Activated naive CD8-positive, alpha-beta T cell (primary cell): ENCODE data around the gene PGS1.

ENCODE experiments used
- H3K27ac Mint-ChIP-seq: one replicate; pipeline ENCODE4 v1.8.0; 2021; ENCODE audit warnings: mixed read lengths
- H3K27me3 Mint-ChIP-seq: one replicate; pipeline ENCODE4 v1.8.0; 2021; ENCODE audit warnings: mixed read lengths
- H3K36me3 Mint-ChIP-seq: one replicate; pipeline ENCODE4 v1.8.0; 2021; ENCODE audit warnings: mixed read lengths
- H3K4me1 Mint-ChIP-seq: one replicate; pipeline ENCODE4 v1.8.0; 2021; ENCODE audit warnings: low read depth, mixed read lengths
- H3K4me3 Mint-ChIP-seq: one replicate; pipeline ENCODE4 v1.8.0; 2021; ENCODE audit warnings: mild to moderate bottlenecking, mixed read lengths
- H3K9me3 Mint-ChIP-seq: one replicate; pipeline ENCODE4 v1.8.0; 2021; ENCODE audit warnings: low read depth, mixed read lengths

The PGS1 gene

DNA sequence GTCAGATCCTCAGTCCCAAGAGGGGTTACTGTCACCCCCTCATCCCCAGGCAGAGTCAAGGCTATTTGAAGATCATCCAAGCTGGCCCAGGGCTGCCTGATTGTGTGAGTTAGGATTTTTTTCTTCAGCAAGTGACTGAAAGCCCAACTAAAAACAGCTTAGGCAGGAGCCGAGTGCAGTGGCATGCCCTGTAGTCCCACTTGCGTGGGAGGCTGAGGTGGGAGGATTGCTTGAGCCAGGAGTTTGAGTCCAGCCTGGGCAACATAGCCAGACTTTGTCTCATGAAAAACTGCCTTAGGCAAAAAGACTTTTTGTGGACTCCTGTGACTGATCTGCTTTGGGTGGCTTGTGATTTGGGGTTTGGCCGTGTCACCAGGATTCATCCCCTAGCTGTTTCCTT lies 19.9 kb downstream of the PGS1 start:
- peaks cover 5% of the 10 kb centered on the region for H3K36me3 Mint-ChIP-seq
- H3K27me3 Mint-ChIP-seq, result no peaks in the 10 kb centered on the region
- peak overlapping the region; percentile 41 for H3K27ac Mint-ChIP-seq
- no peaks in the 10 kb centered on the region for H3K9me3 Mint-ChIP-seq
- H3K4me1 Mint-ChIP-seq, result peaks cover 7% of the 10 kb centered on the region
- H3K4me3 Mint-ChIP-seq, result no peak overlapping the region

DNA sequence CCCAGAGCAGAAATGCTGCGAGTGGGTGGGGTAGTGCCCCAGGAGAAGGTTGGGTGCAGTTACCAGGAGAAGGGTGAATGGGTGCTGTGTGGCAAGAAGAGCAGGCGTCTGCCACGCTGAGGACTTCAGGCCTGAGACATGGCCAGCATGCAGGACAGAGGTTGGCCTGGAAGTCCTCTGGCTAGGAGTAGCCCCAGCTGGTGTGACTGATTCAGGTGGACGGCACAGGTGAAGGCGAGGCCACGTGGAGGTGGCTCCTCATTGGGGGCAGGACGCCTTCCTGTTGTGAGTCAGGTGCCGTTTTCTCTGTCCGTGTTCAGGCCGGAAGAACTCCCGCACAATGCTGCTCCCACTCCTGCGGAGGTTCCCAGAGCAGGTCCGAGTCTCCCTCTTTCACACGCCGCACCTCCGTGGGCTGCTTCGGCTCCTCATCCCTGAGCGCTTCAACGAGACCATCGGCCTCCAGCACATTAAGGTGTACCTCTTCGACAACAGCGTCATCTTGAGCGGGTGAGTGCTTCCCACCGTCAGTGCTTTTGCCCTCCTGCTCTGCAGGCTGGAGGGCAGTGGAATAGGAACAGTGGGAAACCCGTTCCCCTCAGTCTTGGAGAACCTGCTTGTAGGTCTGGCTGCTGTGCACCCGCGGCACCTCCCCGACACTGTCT lies 20.7 kb downstream of the PGS1 start:
- H3K27me3 Mint-ChIP-seq, result no peaks in the 10 kb centered on the region
- H3K9me3 Mint-ChIP-seq, result no peaks in the 10 kb centered on the region
- no peak overlapping the region for H3K27ac Mint-ChIP-seq
- H3K36me3 Mint-ChIP-seq, result peaks cover 7% of the 10 kb centered on the region
- no peak overlapping the region for H3K4me3 Mint-ChIP-seq
- peaks cover 4% of the 10 kb centered on the region for H3K4me1 Mint-ChIP-seq

DNA sequence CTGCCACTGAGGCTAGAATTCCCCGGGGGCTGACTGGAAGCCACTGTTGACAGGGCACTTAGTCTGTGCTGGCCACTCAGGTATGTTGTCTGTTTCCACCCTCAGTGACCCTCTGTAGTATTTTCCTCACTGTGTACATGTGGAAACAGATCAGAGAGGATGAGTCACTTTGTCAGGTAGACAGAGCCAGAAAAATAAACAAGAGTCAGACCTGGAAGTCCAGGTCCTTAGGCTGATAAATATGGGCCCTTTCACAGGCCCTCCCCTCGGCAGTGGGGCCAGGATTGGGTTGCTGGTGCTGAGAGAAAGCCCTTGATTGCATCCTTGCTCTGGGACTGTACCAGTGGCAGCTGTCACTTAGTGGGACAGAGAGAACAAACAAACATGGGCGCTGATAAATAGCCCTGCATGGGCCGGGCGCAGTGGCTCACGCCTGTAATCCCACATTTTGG lies 21.3 kb downstream of the PGS1 start:
- Mint-ChIP-seq H3K4me1 (peaks cover 4% of the 10 kb centered on the region), H3K27me3 (no peaks in the 10 kb centered on the region), H3K27ac (no peak overlapping the region), H3K4me3 (no peak overlapping the region), H3K36me3 (peaks cover 7% of the 10 kb centered on the region), H3K9me3 (no peaks in the 10 kb centered on the region)

DNA sequence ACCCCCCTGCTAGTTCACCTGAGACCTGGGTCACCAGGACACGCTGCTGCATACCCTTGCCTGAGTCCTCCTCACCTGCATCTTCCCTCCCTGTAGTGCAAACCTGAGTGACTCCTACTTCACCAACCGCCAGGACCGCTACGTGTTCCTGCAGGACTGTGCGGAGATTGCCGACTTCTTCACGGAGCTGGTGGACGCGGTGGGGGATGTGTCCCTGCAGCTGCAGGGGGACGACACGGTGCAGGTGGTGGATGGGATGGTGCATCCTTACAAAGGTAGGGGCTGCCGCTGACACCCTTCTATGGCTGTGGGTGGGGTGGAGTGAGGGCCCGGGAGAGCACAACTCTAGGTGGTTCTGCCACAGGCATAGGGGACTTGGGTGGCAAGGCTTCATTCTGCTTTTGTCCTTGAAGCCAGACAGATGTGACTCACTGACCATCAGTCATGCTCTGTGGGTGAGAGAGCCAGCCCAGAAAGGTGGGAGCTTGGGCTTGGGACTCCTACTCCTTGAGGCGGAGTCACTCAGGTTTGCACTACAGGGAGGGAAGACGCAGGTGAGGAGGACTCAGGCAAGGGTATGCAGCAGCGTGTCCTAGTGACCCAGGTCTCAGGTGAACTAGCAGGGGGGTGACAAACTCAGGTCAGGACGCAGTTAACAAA lies 22.3 kb downstream of the PGS1 start:
- Mint-ChIP-seq H3K9me3 (no peaks in the 10 kb centered on the region), H3K27me3 (no peaks in the 10 kb centered on the region), H3K4me3 (no peak overlapping the region), H3K36me3 (peaks cover 7% of the 10 kb centered on the region), H3K27ac (no peak overlapping the region), H3K4me1 (peaks cover 2% of the 10 kb centered on the region)

DNA sequence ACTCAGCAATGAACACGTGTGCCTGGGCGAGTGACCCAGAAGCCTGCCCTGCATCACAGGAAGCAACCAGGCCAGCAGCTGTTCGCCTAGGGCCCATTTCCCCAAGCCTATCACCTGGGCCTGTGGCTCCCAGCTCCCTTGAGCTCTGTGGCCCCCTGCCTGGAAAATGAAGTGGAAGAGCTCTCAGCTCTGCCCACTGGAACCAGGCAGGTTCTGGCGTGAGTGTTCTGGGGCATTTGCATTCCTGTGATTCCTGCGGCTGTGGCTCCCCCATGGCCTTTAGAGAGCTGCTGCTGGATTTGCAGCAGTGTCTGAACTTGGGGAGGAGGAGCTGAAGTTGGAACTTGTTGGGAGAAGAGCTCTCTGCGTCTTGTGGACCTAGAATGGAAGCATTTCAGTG lies 22.8 kb downstream of the PGS1 start:
- Mint-ChIP-seq H3K4me3 (no peak overlapping the region), H3K27me3 (no peaks in the 10 kb centered on the region), H3K27ac (no peak overlapping the region), H3K9me3 (no peaks in the 10 kb centered on the region), H3K36me3 (peaks cover 7% of the 10 kb centered on the region), H3K4me1 (peaks cover 4% of the 10 kb centered on the region)

DNA sequence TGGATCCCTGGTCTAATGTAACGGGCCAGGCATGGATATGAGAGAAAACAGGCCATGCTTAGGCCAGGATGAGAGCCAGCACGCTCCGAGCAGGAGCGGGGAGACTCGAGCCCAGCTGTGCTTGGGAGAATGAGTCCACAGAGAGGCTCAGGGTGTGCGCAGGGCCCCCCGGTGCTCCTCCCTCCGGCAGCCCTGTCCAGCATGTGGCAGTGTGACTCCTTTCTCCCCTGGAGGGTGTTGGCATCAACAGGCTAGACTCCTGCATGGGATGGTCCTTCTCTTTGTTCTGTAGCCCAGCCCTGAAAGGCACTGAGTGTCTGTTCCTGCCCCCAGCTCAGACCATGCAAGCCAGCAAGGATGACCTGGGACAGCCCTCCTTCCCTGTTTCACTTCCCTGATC lies 23.4 kb downstream of the PGS1 start:
- Mint-ChIP-seq H3K27ac (no peak overlapping the region), H3K4me3 (no peak overlapping the region), H3K27me3 (no peaks in the 10 kb centered on the region), H3K4me1 (peaks cover 9% of the 10 kb centered on the region), H3K36me3 (peaks cover 7% of the 10 kb centered on the region), H3K9me3 (no peaks in the 10 kb centered on the region)

DNA sequence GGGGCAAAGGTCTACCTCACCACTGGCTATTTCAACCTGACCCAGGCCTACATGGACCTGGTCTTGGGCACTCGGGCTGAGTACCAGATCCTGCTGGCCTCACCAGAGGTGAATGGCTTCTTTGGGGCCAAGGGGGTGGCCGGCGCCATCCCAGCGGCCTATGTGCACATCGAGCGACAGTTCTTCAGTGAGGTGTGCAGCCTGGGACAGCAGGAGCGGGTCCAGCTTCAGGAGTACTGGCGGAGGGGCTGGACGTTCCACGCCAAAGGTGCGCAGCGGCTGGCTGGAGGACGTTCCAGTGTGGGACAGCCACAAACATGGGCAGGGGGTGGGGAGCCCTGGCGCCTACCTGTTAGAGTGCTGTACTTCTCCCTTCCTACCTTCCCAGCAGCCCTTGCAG lies 25.4 kb downstream of the PGS1 start:
- H3K9me3 Mint-ChIP-seq, result no peaks in the 10 kb centered on the region
- no peak overlapping the region for H3K27ac Mint-ChIP-seq
- peaks cover 19% of the 10 kb centered on the region for H3K4me1 Mint-ChIP-seq
- no peak overlapping the region for H3K4me3 Mint-ChIP-seq
- peaks cover 7% of the 10 kb centered on the region for H3K36me3 Mint-ChIP-seq
- H3K27me3 Mint-ChIP-seq, result no peaks in the 10 kb centered on the region

DNA sequence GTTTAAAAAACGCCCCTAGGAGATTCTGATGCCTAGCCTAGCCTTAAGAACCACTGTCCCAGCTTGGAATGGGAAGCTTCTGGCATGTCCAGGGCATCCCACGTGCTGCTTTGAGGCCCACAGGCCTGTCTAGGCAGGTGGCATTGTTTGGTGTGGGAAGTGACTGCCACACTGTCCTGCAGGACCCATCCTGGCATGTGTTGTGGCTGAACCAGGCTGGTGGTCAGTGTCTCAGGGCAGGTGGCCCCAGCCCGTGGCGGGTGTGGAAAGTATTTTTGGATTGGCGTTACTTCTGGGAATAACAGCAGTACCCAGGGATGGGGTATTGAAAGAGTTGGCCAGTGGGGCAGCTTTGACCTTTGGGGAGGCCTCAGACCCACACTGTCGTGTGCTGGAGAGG lies 27.9 kb downstream of the PGS1 start:
- peaks cover 7% of the 10 kb centered on the region for H3K36me3 Mint-ChIP-seq
- H3K4me3 Mint-ChIP-seq, result no peak overlapping the region
- no peaks in the 10 kb centered on the region for H3K9me3 Mint-ChIP-seq
- peaks cover 27% of the 10 kb centered on the region for H3K4me1 Mint-ChIP-seq
- H3K27me3 Mint-ChIP-seq, result no peaks in the 10 kb centered on the region
- no peak overlapping the region for H3K27ac Mint-ChIP-seq

DNA sequence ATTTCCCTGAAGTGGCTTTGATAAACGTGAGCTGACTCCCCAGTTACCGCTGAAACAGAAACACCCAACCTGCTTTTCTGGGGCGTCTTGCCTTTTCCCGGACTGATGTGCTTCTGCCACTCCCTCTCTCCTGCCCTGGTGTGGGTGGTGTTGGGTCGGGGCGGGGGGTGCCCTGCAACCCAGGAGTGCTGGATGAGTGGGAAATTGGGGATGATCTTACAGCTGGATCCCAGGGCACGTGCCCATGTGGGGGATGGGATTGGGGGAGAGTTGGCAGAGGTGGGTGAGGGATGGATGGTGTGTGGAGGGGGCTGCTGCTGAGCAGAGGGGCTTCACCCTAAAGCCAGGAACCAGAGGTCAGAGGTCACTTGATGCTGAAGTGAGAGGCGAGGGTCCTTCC lies 28.5 kb downstream of the PGS1 start:
- peaks cover 7% of the 10 kb centered on the region for H3K36me3 Mint-ChIP-seq
- peaks cover 28% of the 10 kb centered on the region for H3K4me1 Mint-ChIP-seq
- no peak overlapping the region for H3K27ac Mint-ChIP-seq

DNA sequence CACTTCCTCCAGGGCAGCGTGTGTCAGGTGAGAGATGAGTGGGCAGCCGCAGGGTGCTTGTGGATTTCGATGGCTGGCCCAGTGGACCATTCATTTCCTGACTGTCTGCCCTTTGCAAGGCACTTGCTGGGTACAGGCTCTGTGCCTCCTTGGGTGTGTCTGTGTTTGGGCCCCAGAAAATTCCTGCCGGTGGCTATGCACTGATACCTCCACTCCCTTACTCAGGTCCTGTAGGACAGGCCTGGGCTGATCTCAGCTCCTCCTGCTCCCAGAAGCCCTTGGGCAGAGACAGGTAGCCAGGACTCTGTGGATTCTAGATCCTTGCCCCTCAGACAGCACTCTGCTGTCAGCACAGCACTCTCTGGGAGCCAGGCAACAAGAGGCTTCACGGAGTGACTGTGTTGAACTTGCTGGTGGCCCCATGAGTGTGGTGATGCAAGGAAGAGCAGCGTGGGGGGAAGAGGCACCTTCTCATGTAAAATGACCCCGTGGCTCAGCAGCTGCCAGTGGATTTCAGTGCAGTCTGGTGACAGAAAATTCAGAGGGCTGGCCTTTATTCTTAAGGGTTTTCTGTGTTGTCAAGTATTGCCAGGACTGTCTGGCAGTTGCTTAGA lies 29.0 kb downstream of the PGS1 start:
- Mint-ChIP-seq H3K4me3 (no peak overlapping the region), H3K9me3 (no peaks in the 10 kb centered on the region), H3K36me3 (peaks cover 5% of the 10 kb centered on the region), H3K27ac (peak overlapping the region; percentile 25), H3K27me3 (no peaks in the 10 kb centered on the region), H3K4me1 (peaks cover 32% of the 10 kb centered on the region)

More for the DNA sequence above, 28.5 kb downstream of the PGS1 start:
- Mint-ChIP-seq H3K4me3 (no peak overlapping the region), H3K27me3 (no peaks in the 10 kb centered on the region), H3K9me3 (no peaks in the 10 kb centered on the region)

DNA sequence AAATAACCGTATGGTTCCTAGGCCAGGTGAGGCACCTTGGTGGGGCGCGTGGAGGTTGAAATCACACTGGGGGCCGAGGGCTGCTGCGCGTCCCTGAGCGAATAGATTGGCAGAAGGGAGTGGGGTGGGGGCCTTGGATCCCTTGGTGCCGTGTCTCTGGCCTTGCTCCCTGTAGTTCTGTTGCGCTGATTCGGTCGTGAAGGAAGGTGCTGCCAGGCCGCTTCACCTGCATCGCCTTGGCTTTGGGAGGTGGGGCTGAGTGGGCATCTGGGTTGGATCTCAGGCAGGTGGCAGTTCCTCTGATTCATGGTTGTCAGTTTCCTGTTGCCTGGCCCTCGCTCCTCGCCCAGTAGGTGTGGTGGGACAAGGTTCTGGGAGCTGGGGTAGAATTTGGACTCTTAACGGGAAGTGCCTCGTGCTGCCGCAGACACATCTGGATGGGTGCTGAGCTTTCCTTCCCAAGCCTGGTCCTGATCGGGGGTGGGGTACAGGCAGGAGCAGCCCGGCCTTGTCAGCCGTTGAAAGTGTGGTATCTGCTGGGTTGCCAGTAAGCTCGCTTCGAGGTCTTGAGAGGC lies 30.1 kb downstream of the PGS1 start:
- Mint-ChIP-seq H3K4me3 (no peak overlapping the region), H3K4me1 (peaks cover 43% of the 10 kb centered on the region), H3K27ac (peak overlapping the region; percentile 72), H3K27me3 (no peaks in the 10 kb centered on the region), H3K36me3 (no peaks in the 10 kb centered on the region), H3K9me3 (no peaks in the 10 kb centered on the region)

DNA sequence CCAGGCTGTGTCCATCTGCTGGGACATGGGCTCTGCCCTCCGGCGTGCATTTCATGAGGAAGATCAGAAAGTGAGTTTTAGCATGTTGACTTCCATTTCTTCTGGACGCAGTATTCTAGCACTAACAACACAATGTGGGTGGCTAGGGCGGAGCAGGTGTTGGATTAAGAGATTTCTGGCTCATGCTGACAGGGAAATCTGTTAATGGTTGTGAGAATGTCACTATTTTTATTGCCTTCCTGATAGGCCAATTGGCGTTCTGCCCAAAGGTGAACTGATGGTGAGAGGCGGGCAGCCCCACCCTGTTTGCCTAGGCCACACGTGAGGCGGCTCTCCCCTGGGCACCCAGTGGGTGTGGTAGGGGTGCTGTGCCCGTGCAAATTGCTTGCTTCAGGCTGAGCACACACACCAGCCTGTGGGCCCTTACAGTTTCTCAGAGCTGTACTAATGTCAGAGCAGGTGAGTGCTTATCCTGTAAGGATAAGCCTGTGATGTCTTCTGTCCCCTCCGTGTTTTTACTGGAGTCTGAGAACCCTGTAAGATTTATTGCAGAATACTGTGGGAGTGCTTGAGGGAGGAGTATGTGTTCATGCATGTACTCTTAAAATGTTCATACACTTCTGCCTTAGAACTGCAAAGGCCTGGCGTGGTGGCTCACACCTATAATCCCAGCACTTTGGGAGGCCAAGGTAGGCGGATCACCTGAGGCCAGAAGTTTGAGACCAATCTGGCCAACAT lies 30.9 kb downstream of the PGS1 start:
- peaks cover 51% of the 10 kb centered on the region for H3K4me1 Mint-ChIP-seq
- H3K36me3 Mint-ChIP-seq, result no peaks in the 10 kb centered on the region
- no peaks in the 10 kb centered on the region for H3K27me3 Mint-ChIP-seq

DNA sequence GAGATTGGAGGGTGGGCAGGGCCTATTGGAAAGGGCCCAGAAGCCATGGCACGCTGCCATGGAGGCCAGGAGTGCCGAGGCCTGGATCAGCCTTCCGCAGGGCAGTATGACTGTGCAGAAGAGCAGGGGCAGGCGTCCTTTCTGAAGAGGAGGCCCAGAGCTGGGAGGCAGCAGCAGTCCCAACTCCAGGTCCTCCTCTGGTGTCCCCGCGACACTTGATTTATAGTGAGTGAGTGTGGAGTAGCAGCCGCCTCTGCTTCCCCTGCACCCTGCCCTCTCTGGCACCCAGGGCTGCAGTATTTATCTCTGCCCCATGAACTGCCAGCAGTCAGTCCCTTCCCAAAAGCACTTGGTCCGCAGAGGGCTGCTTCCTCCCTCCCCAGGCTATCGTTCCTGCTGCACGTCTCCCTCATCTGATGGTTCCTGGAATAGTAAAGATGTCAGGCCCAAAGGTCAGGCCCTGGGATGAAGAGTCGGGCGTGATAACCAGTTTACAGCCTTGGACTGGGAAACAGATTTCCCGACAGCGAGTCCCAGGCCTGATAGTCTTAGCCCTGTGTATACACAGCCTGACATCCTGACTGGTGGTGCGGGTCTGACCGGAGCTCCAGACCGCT lies 32.9 kb downstream of the PGS1 start:
- peaks cover 63% of the 10 kb centered on the region for H3K4me1 Mint-ChIP-seq
- no peaks in the 10 kb centered on the region for H3K36me3 Mint-ChIP-seq
- H3K27me3 Mint-ChIP-seq, result no peaks in the 10 kb centered on the region
- no peaks in the 10 kb centered on the region for H3K9me3 Mint-ChIP-seq
- H3K27ac Mint-ChIP-seq, result peak overlapping the region; percentile 28
- H3K4me3 Mint-ChIP-seq, result no peak overlapping the region

More for the DNA sequence above, 30.9 kb downstream of the PGS1 start:
- H3K27ac Mint-ChIP-seq, result peak overlapping the region; percentile 72
- no peak overlapping the region for H3K4me3 Mint-ChIP-seq
- H3K9me3 Mint-ChIP-seq, result no peaks in the 10 kb centered on the region

DNA sequence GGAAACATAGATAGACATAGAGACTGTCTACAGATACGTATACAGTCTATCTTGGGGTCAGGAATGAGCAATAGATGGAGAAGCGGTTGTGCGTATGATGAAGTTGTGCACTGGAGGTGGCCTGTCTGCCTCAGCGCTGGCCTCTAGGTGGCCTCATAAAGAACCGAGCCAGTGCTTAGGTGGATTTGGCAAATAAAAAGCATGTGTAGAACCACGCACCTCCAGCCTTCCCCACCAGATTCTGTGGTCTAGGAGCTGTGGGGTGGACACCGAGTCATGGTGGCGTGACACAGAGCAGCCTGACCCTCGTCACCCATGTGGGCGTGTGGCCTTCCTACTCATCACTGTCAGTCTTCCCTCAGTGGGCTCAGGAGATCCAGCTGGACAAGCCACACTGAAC lies 34.0 kb downstream of the PGS1 start:
- H3K27ac Mint-ChIP-seq, result peak overlapping the region; percentile 92
- H3K36me3 Mint-ChIP-seq, result no peaks in the 10 kb centered on the region
- peaks cover 58% of the 10 kb centered on the region for H3K4me1 Mint-ChIP-seq
- H3K27me3 Mint-ChIP-seq, result no peaks in the 10 kb centered on the region
- no peaks in the 10 kb centered on the region for H3K9me3 Mint-ChIP-seq
- peak overlapping the region; percentile 27 for H3K4me3 Mint-ChIP-seq
